GM21515 (cell line): Measurements from ENCODE around the gene IVL.

ENCODE experiments used
- ATAC-seq: cut with Tn5 transposase; IDR thresholded peaks from one replicate; pipeline ENCODE4 v1.9.1; 2021; ENCODE audit not compliant: unreplicated experiment

Gene IVL

GRCh38 chr1:152886758-152887409 is 21.5 kb upstream of the IVL start:
- ATAC-seq, result no peak

- no peak for ATAC-seq
Observed at GRCh38 chr1:152888126-152888525, 20.2 kb upstream of the IVL start.

- no peak for ATAC-seq
Observed at GRCh38 chr1:152899027-152899426, 9.3 kb upstream of the IVL start.

- ATAC-seq, result no peak
Observed at GRCh38 chr1:152899883-152900282, 8.5 kb upstream of the IVL start.

GRCh38 chr1:152901631-152902030 is 6.7 kb upstream of the IVL start:
- no peak for ATAC-seq

- ATAC-seq, result no peak
Observed at GRCh38 chr1:152902636-152903035, 5.7 kb upstream of the IVL start.

GRCh38 chr1:152904688-152905440 is 3.5 kb upstream of the IVL start:
- no peak for ATAC-seq

GRCh38 chr1:152906023-152906565 is 2.3 kb upstream of the IVL start:
- no peak for ATAC-seq

GRCh38 chr1:152909206-152909605 is 860 bp downstream of the IVL start:
- no peak for ATAC-seq

- ATAC-seq, result no peak
Observed at GRCh38 chr1:152912471-152912870, 4.1 kb downstream of the IVL start.

- no peak for ATAC-seq
Observed at GRCh38 chr1:152912900-152913299, 4.6 kb downstream of the IVL start.

- no peak for ATAC-seq
Observed at GRCh38 chr1:152917794-152918193, 9.4 kb downstream of the IVL start.

- ATAC-seq, result no peak
Observed at GRCh38 chr1:152919071-152919470, 10.7 kb downstream of the IVL start.

GRCh38 chr1:152924191-152924590 is 15.8 kb downstream of the IVL start:
- ATAC-seq, result no peak

GRCh38 chr1:152926091-152926490 is 17.7 kb downstream of the IVL start:
- ATAC-seq, result no peak

GRCh38 chr1:152928671-152929070 is 20.3 kb downstream of the IVL start:
- ATAC-seq, result no peak

GRCh38 chr1:152932170-152932811 is 23.9 kb downstream of the IVL start:
- no peak for ATAC-seq

GRCh38 chr1:152933196-152933595 is 24.9 kb downstream of the IVL start:
- ATAC-seq, result no peak

- no peak for ATAC-seq
Observed at GRCh38 chr1:152940614-152941013, 32.3 kb downstream of the IVL start.

GRCh38 chr1:152941037-152941711 is 32.8 kb downstream of the IVL start:
- no peak for ATAC-seq

GRCh38 chr1:152942161-152942560 is 33.8 kb downstream of the IVL start:
- no peak for ATAC-seq
